AG04449 (cell line): ENCODE data around the gene NRG3.

ENCODE experiments used
- CTCF ChIA-PET: fragments of 350-600 bp; formaldehyde crosslinking; extraction: SDS; loops from one replicate; lab custom pipeline; 2021; ENCODE audit warnings: antibody characterized with exemption; lab: Yijun Ruan, JAX
- POLR2A ChIA-PET: fragments of 400-600, 350-600 bp; formaldehyde crosslinking; extraction: SDS; loops from one replicate; lab custom pipeline; 2020; ENCODE audit warnings: antibody characterized with exemption, inconsistent platforms; lab: Yijun Ruan, JAX
- DNase-seq: peaks from one replicate; pipeline ENCODE4 v3.0.0-alpha.2; 2010; ENCODE audit warnings: low read depth, low spot score
- H3K4me3 ChIP-seq: 2 replicates; pipeline ENCODE4 v1.5.1; 2011; ENCODE audit warnings: low read depth, mild to moderate bottlenecking, control low read depth, low read length
- CTCF ChIP-seq: IDR thresholded peaks from one replicate; pipeline ENCODE4 v1.5.1; 2011; ENCODE audit warnings: mild to moderate bottlenecking, moderate library complexity, low read length, control low read depth, inconsistent platforms; ENCODE audit not compliant: insufficient read depth; ENCODE audit errors: missing control alignments

The NRG3 gene

GRCh38 chr10:82162549-82163195 lies 287.7 kb downstream of the NRG3 start:
- H3K4me3 ChIP-seq: no peak overlapping the region
- no peak for TF ChIP-seq CTCF
- ChIA-PET POLR2A (no interaction called here), CTCF (no interaction called here)
- DNase-seq: no peak

GRCh38 chr10:82171899-82172298 lies 296.9 kb downstream of the NRG3 start:
- no peak for DNase-seq
- ChIA-PET CTCF (no interaction called here), POLR2A (no interaction called here)
- no peak overlapping the region for H3K4me3 ChIP-seq
- no peak for TF ChIP-seq CTCF

- ChIA-PET CTCF (no interaction called here), POLR2A (no interaction called here)
- no peak for TF ChIP-seq CTCF
- DNase-seq: no peak
- H3K4me3 ChIP-seq: no peak overlapping the region
Measured at GRCh38 chr10:82176587-82176986, 301.6 kb downstream of the NRG3 start.

GRCh38 chr10:82190432-82191260 lies 315.7 kb downstream of the NRG3 start:
- H3K4me3 ChIP-seq: no peak overlapping the region
- ChIA-PET CTCF (no interaction called here), POLR2A (no interaction called here)
- no peak for DNase-seq
- no peak for TF ChIP-seq CTCF

GRCh38 chr10:82191653-82192052 lies 316.7 kb downstream of the NRG3 start:
- no peak for TF ChIP-seq CTCF
- no peak overlapping the region for H3K4me3 ChIP-seq
- DNase-seq: no peak
- POLR2A ChIA-PET: no interaction called here
- CTCF ChIA-PET: no interaction called here

- ChIA-PET POLR2A (no interaction called here), CTCF (no interaction called here)
- H3K4me3 ChIP-seq: no peak overlapping the region
- TF ChIP-seq CTCF: no peak
- DNase-seq: no peak
Measured at GRCh38 chr10:82192665-82193064, 317.7 kb downstream of the NRG3 start.
